DMS 273 treated with DMSO at 0.1 percent for 48 hours (cell line): ENCODE data around the gene GJA9.
"Not testable (repeated sequence)": the region's sequence is repeated elsewhere in the genome, so short reads cannot be mapped to it uniquely, and the experiment has no call there.

ENCODE experiments used
- DNase-seq: peaks from one replicate; lab custom pipeline; 2025; lab: John Stamatoyannopoulos, UW

GJA9 gene

DNA sequence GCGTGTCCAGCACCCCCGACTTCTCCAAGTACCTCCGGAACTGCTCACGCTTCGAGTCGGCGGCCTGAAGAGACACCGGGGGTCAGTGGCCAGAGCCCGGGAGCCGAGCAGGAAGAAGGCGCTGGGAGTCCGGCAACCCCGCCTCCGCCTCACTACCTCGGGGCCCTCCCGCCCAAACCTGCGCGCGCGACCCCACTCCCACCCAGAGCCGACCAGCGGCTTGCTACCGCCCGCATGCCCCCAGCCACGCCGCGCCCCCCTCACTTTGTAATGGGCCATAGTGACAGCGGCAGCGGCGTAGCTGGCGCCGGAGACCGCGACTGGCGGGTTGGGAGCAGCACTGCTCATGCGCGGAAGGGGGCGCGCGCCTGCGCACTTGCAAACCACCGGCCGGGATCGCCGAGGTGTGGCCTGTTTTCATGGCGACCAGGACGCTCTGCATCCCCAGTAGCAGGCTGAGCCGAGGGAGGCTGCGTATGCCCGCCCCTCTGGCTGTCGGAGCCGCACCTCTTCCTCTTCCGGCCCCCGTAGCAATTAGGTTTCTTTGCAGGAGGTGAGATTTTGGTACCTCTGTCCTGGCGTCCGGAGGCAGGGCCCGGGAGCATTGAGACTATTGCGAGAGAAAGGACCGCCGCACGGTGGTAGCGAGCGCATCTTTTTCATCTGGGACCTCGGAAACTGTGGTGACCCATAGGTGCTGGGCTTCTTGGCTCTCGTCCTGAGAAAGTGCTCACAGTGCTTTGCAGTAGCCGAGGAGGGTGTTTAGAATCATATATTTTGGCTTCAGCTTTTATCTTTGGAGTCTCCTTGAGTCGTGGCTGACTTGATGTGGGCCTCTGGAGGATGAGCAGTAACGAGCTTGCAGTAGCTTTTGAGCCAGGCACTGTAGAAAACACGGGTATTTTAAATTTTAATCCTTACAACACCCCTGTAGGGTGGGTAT is 8.1 kb downstream of the GJA9 start, which contains the start of gene MYCBP:
Gene MYCBP, minus strand, starts transcription at position 322 of the 943 bp plus-strand sequence. Its CDS starts 43 bp downstream, at position 279.
- DNase-seq, result peak; percentile 100

GRCh38 chr1:38872401-38873026 is 8.9 kb downstream of the GJA9 start:
- DNase-seq, result no peak

DNA sequence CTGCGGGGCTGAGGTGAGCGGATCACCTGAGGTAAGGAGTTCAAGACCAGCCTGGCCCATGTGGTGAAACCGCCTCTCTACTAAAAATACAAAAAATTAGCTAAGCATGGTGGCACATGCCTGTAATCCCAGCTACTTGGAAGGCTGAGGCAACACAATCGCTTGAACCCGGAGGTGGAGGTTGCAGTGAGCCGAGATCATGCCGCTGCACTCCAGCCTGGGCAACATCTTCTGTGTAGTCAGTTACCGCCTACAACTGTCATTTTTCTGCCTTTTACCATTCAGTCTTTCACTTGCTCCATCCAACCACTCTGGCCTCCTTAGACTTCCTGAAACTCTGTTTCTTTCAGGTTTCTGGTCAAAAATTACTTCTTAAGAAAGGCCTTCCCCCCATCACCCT is 10.4 kb downstream of the GJA9 start:
- no peak for DNase-seq

DNA sequence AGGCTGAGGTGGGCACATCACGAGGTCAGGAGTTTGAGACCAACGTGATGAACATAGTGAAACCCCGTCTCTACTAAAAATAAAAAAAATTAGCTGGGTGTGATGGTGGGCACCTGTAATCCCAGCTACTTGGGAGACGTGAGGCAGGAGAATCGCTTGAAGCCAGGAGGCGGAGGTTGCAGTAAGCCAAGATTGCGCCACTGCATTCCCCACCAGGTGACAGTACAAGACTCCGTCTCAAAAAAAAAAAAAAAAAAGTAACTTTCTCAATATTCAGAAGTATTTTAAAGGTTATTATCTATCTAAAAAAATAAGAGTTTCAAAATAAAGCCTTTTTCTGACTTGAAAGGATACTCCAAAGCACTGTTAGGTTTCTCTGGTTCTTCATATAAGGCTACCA is 14.2 kb downstream of the GJA9 start:
- no peak for DNase-seq

- no peak for DNase-seq
Measured at GRCh38 chr1:38865112-38865715, 16.2 kb downstream of the GJA9 start.

DNA sequence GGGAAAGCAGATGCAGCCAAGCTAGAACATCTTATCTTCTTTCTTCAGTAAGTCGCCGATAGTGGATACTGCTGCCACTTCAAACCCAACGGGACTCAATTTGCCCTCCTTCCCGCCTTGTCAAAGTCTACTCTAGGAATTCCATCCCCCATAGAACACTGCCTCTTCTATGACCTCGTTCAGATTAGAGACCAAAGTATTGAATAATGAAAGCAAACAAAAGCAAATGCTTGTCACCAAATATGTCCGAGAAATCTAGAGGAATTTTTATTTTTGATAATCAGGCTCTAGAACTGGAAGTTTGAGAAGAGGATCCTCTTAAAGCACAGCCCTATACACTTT is 21.0 kb downstream of the GJA9 start:
- DNase-seq, result peak; percentile 96

GRCh38 chr1:38859561-38860453 is 21.6 kb downstream of the GJA9 start, which contains the start of gene RRAGC:
Gene RRAGC, minus strand, starts transcription at chr1:38859772. Its CDS starts 126 bp downstream, at chr1:38859646.
- peak; percentile 100 for DNase-seq

DNA sequence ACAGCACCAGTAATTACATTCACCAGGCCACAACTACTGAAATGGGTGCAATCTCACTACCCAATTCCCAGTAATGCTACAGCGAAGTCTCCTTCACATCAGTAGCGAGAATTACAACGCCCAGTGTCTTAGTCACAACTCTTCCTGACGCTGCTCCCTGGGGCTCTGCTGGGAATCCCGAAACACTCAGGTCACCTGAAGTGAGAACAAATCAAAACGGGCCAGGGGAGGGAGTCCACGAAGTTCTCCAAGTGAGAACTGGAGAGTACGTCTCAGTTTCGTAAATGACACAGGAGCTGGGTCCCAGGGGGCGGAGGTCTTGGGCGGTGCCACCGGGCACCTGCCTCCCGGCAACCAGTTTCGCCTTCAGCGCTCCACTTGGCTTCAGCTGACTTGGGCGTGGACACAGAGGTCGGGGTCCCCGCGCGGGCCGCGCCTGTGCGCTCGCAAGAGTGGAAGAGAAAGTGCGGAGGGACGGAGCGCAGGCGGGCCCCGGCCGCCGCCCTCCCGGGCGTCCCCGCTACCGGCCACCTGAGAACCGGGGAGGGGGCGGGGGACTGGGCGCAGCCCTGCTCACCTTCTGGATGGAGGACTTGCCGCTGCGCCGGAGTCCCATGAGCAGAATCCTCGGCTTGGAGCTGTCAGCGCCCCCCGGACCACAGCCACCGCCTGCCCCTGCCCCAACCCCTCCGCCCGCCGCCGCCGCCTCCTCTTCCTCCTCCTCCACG is 22.4 kb downstream of the GJA9 start:
- peak; percentile 94 for DNase-seq

DNA sequence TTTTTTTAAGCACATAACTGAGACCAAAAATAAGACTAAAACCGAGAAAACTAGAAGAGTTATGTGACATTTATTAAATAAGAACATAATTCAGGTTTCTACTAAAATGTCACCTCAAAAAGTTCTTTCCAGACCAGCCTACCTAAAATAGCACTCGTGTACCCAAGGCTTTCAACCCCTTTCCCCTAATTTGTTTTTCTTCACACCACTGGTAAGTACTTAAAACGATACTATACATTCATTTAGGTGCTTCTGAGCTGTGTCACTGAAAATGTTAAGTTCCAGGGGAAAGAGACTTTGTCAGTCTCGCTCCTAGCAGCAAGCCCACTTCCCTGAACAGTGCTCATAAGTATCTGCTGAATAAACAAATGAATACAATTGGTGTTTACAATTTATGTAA is 28.6 kb downstream of the GJA9 start:
- no peak for DNase-seq

DNA sequence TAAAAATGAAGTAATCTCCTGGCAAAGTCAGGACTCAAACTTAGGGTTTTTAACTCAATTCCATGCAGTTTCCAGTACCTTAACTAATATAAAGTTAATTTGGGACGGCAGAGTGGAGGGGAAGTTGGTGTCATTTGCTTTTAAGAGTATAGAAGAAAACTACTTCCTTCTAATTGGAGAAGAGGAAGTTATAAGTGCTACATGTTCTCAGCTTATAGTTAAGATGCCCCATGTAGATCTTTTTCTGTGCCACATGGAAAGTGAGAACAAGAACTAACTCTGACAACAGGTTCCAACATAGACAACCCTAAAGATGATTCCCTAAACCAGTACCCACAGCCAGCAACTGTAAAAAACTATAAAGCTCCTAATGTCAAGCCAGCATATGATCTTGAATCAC is 33.3 kb downstream of the GJA9 start:
- no peak for DNase-seq

DNA sequence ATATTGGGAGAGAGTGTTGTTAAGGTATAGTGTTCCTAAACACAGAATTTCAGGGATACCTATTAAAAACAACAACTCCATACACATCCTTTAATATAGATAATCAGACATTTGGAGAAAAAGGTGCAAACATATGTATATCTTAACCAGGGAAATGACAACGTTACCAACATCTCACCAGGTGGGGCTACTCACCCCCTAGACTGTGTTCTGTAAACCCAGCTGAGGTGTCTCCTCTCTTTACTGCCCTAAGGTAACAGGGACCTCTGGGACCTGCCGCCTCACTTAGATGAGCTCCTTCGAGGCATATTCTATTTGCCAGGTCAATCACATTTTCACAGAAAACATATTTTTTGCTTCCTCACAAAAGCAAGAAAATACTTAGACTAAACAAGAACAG is 35.2 kb downstream of the GJA9 start:
- DNase-seq, result no peak

GRCh38 chr1:38845088-38845487 is 36.3 kb downstream of the GJA9 start:
- not testable (repeated sequence) for DNase-seq

DNA sequence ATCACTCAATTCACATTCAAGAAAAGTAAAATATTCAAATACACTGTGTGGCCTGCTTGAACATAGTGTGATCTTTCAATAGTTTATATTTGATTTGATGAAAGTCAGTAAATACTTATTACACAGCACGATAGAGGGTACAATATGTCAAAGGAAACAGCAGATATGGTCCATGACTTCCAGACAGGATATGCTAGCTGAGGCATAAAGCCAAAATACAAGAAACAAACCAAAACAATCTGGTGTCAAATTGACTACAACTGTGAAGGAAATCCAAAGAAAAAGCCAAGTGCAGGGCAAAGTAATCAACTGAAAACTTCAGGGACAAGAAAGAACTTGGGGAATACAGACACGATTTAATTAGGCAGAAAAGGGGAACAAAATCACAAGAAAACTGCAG is 41.1 kb downstream of the GJA9 start:
- DNase-seq, result no peak

- DNase-seq, result no peak
Measured at GRCh38 chr1:38839363-38839762, 42.0 kb downstream of the GJA9 start.

DNA sequence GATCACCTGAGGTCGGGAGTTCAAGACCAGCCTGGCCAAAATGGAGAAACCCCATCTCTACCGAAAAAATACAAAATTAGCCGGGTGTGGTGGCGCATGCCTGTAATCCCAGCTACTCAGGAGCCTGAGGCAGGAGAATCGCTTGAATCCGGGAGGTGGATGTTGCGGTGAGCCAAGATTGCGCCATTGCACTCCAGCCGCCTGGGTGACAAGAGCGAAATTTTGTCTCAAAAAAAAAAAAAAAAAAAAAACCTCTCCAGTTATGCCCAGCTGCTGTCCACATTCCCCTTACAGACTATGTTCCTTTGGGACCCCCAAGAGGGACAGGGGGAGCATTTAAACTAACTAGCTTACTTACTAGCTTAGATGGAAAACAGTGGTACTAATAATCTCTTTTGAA is 45.1 kb downstream of the GJA9 start:
- DNase-seq, result not testable (repeated sequence)

DNA sequence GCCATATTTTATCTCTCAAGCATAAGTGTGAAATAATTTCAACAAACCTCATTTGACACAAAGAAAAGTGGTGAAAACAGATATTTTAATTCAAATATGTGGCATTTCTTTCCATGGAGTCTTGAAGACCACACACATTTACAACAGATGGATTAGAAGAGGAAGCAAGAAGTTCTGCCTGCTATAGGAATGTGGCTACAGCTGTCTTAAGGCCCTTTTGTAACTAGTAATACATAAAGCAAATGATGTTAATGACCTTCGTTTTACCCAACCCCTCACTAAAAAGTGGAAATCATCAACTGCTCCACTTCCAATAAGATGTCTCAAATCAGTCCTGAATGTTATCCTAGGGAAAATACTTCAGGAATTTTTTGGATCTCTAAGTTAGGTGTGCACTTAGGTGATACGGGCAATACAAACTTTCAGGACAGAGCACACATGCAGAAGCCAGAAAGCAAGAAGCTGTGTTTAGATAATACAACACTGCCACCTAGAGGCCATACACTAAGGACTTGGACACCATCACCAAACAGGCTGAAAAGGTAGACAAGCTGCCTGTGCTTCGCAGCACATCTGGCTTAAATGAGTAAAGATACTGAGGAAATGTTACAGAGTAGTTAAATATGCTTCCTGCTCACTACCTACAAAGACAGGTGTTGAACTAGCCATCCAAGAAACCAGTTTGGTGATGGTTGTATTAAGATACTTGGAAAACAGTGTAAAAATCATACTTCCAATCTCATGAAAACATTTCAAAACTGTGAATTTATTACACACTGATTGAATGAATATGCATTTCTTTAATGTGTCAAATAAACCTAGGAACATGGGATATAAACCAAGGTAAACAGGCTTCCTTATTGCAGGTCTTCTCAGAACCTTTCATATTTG is 46.2 kb downstream of the GJA9 start:
- peak; percentile 100 for DNase-seq

DNA sequence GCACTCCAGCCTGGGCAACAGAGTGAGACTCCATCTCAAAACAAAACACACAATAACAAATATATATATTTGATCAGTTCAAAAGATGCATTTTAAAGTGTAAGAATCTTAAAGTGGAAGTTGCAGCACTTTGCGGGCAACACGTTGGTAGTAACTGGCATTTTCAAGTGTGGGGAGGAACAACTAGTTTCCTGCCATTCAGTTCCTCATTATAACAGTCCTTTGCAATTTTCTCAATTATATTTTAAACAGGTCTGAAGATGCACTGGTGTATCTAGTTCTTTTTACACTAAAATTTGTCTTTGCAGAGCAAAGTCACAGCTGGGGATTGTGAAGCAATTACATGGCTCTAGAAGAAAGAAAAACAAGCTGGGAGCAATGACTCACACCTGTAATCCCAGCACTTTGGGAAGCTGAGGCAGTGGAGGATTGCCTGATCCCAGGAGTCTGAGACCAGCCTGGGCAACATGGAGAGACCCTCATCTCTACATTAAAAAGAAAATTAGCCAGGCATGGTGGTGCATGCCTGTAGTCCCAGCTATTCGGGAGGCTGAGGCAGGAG is 47.1 kb downstream of the GJA9 start:
- no peak for DNase-seq

- DNase-seq, result no peak
Measured at GRCh38 chr1:38833146-38833545, 48.2 kb downstream of the GJA9 start.

DNA sequence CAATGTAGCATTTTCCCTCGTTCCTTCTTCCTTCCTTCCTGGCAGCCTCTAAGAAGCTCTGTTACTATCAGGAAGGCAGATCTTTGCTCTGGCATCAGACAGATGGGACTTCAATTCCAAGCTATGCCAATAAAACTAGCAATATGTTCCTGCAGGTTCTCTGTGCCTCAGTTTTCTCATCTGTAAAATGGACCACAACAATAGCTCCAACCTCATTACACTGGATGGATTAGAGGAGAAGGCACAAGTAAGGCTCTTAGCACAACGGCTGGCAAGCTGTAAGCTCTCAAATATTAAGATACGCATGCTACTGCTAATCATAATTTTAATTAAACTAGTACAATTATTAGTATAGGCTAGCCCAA is 49.0 kb downstream of the GJA9 start:
- no peak for DNase-seq
